Measurements from ENCODE around the gene MYH8.

Gene MYH8

DNA sequence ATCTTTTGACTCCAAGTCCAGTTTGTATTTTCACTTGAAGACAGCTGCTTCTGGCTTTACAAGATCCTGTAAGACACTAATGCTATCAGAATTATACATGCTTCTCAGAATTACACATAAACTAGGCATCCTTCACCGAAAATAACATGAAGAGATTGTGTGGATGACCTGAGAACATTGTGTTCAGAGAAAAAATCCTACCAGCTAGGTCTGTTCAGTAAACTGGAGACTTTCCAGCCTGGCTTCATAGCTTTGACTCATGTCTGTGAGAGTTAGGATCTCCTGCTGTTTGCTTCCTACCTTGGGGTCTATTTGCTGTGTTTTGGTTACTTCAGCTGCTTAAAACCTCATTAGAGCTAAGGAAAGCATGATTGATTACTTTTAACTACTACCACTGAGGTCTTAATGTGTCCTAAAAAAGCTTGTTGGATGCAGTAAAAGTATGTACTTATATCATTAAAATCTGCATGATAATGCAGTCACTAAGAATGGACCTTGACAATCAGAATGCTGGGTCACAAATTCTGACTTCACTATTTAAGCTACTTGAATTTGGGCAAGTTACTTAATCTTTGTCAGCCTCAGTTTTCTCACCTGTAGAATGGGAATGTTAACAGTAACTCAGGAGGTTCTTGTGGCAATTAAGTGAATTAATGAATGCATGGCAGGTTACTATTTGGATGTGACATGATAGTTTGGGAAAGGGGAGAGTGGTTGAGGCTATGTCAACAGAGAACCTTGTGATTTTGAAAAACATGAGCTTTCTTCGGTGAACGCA lies 40.9 kb downstream of the MYH8 start:
- peak; percentile 6 for DNase-seq

DNA sequence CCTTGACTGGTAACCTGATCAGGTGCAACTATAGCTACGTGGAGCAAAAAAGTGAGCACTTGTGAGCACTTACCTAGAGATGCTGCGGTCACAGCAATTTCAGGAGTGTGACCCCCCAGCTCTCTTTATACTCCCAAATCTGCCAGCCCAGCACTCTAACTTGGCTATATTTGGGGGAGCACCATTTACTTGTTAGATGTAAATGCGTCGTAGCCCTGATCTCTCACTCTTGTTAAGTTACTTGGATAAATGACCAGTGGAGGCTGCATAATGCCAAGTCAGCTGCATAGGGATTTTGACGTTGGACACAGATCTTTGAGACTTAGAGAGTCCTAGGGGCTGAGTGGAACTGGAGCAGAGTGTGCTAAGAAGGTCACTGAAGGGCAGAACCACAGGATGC lies 48.8 kb downstream of the MYH8 start, which contains the start of gene MYH13:
Gene MYH13 (minus strand): TSS at position 101 of the 400 bp plus-strand sequence. CDS start 8,476 bp downstream, outside the sequence.
- no peak for DNase-seq

DNA sequence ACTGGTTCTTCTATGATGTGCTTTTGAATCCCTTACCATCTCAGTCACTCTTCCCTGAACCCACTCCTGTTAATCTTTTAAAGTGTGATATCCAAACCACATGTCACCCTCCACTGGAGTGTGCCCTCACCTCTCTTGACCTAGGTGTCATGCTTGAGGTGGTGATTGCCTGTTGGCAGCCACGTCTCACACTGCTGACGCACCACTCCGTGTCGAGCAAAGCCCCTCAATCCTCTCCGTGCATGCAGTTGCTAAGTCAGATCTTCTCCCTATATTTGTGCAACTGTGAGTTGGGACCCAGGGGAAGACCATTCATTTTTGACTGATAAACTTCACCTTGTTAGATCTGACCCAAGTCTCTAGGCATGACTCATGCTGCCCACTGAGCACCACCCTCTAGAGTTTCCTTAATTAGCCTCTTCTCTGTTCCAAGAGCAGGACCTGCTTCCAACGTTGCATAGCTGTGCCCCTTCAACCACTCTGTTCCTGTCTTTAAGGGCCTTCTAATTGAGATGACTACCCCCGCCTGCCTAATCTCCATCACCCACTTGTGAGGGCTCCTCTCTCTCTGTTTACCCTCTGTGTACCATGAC lies 51.6 kb downstream of the MYH8 start:
- no peak for DNase-seq

DNA sequence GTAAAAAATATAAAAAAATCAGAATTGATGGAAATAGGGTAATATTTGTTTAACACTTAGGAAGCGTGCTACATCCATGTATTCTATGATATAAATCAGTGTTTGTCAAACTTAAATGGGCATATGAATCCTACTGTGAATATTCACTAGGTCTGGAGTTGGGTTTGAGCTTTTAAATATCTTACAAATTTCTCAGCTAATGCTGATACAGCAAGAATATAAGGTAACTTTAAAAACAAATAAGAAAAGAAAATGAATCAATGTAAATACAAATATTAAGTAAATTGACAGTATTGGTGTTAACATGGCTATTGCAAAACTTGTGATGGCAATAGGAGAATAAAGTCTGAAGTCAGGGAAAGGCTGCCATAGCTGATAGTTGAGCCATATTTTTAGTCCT lies 52.5 kb downstream of the MYH8 start:
- DNase-seq, result no peak

DNA sequence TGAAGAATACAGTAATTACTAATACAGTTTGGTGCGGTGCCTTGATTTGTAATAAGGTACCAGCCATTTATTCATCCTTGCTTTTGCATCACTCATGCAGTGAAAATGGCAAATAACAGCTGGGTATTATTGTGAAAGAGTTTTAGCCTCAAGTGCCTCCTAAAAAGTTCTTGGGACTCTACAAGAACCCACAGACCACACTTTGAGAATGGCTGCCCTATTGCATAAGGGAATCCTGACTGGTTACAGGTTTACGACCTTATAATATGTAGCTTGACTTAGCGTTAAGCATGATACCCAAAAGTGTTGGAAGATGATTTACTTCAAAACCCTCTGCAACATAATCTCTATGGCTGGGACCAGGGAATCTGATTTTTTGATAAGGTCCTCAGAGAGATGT lies 53.2 kb downstream of the MYH8 start:
- no peak for DNase-seq

DNA sequence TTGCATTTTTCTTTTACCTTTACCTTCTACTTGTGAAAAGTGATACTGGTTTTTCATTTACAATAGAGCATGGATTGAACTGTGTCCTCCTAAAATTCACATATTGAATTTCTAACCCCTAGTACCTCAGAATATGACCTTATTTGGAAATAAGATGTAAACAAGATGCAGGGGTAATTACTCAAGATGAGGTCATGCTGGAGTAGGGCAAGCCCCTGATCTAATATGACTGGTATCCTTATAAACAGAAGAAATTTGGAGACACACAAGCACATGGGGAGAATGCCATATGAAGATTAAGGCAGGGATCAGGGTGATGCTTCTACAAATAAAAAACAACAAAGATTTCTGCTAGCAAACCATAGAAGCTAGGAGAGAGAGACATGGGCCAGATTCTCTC lies 61.2 kb downstream of the MYH8 start:
- DNase-seq, result no peak

DNA sequence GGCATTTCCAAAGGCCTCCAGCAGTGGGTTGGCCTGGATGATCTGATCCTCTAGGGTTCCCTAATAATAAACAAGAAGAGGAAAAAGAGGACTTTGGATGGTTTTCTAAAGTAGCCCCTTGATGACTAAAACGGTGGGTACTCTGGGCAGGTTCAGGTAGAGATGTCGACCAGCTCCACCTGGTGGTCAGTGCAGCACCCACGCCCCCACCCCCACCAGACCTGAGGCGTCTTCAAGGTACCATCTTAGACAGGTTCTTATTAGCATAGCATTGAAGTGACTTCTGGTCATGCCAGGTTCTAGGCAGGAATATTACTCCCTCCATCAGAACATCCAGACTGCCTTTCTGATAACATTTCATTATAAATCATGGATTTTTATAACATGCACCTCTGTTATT lies 64.0 kb downstream of the MYH8 start:
- no peak for DNase-seq

DNA sequence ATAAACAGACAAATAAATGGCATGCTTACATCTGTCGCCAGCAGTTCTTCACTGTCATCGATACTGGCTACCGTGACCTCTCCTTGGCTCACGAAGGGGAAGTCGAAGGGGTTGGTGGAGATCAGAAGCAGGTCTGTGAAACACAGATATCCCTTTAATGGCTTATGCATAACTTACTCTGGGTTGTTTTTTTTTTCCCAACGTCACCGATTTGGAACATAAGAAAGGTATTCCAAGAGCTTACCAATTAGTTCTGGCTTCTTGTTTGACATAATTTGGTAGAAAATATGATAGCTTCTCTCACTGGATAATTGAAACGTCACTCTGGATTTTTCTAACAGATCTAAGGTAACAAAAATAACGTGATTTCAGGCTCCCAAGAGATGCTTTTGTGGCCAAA lies 67.1 kb downstream of the MYH8 start:
- DNase-seq, result no peak

DNA sequence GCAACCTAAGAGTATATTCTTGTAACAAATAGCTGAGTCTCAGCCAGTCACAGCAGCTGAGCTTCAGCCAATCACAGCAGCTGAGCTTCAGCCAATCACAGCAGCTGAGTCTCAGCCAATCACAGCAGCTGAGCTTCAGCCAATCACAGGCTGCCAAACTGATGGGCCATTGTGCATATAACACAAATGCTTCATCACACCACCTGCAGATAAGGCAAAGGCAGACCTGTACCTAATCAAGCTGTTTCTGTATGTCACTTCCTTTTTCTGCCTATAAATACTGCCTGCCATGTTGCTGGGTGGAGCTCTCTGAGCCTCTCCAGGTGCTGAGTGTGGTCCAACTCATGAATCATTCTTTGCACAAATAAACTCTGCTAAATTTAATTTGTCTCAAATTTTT lies 68.9 kb downstream of the MYH8 start:
- DNase-seq, result no peak

DNA sequence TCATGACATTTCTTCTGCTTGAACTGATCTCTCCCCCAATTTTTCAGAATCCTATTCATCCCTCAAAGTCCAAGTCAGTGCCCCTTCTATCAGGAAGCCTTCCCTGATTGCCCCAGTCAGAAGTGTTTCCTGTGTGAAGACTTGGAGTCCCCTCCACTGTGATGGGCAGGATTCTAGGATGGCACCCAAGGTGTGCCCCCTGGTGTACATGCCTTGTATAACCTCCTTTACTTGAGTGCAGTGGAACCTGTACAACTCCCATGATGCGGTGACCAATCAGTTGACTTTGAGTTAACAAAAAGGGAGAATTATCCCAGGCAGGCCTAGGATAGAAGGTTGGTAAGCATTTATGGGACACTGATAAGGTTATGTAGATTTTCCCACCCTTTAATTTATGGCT lies 72.3 kb downstream of the MYH8 start:
- DNase-seq, result no peak

DNA sequence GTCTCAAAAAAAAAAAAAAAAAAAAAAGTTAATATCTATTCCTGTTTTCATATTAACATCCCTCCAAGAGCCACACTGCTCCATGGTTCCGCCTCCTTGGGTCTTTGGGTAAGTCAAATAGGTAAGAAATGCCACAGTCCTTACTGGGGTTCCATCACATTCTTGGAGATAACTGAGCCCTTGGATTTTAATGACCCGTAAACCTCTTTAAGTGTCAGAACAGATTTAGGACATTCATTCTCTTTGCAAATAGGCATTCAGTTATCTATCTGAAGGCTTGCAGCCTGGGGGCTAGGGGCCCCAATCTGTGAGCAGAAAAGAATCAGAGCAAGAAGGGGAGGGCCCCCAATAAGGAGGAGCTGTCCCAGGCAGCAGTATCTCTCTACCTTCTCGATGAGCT lies 76.9 kb downstream of the MYH8 start:
- no peak for DNase-seq

Measured in eye (tissue), 1 donor.